NCI-H1048 (cell line): ENCODE results near the gene KIAA0586.
"Not testable (repeated sequence)": the region's sequence is repeated elsewhere in the genome, so short reads cannot be mapped to it uniquely, and the experiment has no call there.

Experiments
- DNase-seq: peaks from one replicate; lab custom pipeline; 2025; lab: John Stamatoyannopoulos, UW

Gene KIAA0586

DNA sequence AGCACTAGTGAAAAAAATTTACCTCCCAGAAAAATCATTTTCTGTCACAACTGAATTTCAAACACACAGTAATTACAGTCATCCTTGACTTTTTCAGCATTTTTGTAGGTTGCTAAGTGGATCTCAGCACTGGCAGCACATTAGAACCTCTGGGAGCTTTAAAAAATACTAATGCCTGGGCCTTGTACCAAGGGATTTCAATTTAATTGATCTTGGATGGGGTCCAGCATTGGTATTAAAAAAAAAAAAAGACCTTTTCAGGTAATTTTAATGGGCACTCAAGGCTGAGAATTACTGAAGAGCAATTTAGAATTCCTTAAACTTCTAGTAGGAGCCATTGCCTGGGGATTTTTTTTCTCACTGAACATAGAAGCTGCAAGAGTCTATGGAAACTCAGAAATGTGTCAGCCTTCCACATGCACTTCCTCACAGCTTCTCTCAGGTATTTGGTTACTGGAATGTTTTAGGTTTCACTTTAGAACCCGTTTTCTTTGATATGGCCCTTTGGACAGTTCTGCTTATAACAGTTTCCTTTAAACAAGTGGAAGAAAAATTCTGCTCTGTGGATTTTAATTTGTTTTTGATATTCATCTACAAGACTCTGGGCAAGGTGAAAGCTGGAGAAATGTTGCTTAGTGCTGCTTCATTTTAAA, 121.7 kb downstream of the KIAA0586 start:
- no peak for DNase-seq

DNA sequence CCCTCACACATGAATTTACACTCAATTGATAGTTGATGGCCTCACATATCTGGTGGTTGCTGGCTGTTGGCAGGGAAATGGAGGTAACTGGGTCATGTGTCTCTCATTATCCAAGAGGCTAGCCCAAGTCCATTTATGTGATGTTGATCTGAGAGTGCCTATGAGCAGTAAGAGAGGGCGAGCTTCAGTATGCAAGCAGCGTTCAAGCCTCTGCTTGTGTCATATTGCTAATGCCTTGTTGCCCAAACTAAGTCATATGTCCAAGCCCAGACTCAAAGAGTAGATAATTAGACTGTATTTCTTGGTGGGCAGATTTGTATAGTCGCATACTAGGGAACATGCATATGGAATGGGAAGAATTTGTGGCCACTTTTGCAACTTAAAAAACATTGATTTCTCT, 126.4 kb downstream of the KIAA0586 start:
- DNase-seq: no peak

DNA sequence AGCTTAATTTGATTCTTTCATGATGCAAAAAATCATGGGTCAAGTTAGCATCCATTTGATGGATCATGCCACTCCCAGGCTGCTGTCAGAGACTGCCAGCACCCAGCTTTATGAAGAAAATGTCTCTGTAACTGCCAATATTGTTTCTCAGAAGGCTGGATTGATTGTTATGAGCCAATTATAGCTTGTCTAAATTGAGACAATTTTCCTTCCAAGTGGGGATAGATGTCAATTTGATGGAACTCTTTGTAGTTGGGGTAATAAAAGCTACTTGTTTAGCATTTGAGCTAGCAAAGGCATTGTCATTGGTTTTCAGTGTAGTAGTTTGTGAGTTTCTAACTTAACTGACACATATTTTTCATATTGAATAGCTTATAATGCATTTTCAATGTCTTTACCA, 128.1 kb downstream of the KIAA0586 start:
- no peak for DNase-seq

DNA sequence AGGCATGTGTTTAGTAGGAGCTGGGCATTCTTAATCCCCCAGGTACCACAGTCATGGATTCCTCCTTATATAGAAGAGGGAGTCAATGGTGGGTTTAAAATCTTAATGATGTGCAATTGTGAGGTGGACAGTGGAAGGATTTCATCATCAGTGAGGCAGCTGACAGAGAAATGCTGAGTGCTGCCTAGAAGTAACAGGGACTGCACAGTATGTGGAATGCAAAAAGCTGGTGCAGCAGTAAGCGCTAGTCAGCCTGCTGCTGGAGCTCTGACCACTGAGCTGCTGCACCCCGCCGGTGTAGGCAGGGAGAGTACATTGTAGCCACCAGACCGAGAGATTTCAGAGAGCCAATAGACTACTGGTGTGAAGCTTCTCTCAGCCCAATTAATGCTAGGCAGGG, 129.7 kb downstream of the KIAA0586 start:
- DNase-seq: no peak

DNA sequence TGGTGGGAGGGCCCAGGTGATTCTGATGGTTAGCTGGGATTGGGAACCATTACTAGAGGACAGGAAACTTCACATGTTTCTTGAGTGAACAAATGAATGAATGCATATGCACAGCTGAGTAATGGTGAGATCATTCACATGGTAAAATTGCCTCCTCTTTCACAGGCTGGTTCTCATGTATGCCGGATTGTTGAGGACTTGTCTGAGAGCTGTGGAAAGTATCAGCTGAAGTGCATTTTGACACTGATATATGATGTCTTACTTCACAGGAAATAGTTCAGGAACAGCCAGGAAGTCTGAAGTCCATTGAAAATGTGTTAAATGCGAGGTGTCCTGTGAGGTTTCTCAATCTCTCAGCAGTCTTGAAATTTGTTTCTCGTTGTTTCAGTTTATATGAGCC, 132.7 kb downstream of the KIAA0586 start:
- no peak for DNase-seq

DNA sequence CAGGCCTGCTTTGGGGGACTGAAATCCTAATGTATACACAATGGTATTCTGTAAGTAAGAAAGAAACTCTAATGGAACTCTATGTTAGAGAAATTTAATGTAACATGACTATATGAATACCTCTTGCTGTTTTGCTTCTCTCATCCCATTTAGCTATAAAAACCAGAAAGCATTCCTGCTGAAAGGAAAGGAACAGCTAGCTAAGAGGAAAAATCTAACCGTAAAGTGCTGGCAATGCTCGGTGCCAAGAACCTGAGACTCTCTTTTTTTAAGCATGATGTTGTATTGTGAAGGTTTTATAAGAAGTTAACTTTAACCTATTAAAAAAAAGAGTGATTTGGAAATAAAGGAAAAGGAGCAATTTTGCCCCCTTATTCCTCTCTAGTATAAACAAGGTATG, 134.6 kb downstream of the KIAA0586 start:
- no peak for DNase-seq

DNA sequence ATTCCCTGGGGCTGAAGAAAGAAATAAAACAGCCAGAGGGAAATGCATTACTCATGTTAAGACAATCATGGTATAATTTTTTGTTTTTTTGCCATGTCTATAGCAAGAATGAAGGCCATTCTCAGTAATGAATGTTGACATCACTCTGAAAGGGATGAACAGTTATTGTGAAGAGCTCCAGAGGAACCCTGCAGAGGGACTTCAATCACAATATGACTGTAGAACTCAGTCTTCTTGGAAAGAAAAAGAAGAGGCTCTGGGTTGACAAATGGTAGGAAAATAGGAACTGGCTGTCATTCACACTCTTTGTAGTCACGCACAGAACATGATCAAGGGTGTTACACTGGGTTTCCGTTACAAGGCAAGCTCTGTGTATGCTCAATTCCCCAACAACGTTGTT, 136.5 kb downstream of the KIAA0586 start:
- no peak for DNase-seq

DNA sequence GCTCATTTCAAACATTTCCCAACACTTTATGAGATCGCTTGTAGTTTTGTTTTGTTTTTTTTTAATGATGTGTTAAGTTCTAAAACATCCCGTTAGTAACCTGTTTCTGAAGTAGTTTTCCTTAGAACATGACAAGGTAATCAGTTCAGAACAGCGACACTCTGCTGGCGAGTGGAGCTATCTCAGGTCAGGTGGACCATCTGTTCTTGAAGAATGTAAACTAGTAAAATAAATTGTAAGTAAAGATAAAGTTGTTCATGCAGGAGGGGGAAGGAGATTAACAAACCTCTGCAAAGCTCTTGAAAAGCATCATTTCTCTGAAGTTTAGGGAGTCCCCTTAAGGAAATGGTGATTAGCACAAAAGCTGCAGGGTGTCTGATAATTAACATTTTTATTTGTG, 138.3 kb downstream of the KIAA0586 start:
- no peak for DNase-seq

DNA sequence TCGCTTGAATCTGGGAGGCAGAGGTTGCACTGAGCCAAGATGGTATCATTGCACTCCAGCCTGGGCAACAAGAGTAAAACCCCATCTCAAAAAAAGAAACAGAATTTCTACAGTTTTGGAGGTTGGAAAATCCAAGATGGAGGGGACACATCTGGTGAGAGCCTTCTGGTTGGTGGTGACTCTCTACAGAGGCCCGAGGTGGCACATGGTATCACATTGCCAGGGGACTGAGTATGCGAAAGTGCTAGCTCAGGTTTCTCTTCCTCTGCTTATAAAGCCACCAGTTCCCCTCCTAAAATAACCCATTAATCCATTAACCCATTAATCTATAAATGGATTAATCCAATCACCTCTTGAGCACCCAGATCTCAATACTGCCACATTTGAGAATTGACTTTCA, 139.5 kb downstream of the KIAA0586 start:
- DNase-seq: no peak

DNA sequence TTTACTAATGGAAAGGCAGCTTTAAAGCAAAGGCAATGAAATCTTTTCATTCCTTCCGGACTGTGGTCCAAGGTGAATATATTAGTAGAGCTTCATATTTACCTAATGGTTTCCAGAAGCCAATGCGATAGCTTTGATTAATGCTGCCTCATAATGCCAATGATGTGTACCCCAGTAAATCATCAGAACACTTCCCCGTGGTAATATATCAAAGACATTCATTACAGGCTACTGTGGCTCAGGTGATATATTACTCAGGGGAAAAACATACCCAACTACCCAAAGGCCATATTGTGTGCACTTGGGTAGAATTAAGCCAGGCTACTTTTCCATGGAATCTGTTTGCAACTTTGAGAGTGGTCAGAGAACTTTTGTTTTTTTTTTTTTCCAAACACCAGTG, 140.8 kb downstream of the KIAA0586 start:
- DNase-seq: no peak

DNA sequence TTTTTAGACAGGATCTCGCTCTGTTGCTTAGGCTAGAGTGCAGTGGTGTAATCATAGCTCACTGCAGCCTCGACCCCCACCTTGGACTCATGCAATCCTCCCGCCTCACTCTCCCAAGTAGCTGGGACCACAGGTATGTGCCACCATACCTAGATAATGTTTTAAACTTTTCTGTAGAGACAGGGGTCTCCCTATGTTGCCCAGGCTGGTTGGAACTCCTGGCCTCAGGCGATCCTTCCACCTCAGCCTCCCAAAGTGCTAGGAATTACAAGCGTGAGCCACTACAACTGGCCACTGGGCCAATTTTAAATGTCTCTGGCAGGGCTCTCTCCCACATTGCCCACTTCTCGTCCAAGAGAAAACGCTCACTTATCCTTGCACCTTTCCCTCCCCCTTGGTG, 143.7 kb downstream of the KIAA0586 start:
- DNase-seq: no peak

DNA sequence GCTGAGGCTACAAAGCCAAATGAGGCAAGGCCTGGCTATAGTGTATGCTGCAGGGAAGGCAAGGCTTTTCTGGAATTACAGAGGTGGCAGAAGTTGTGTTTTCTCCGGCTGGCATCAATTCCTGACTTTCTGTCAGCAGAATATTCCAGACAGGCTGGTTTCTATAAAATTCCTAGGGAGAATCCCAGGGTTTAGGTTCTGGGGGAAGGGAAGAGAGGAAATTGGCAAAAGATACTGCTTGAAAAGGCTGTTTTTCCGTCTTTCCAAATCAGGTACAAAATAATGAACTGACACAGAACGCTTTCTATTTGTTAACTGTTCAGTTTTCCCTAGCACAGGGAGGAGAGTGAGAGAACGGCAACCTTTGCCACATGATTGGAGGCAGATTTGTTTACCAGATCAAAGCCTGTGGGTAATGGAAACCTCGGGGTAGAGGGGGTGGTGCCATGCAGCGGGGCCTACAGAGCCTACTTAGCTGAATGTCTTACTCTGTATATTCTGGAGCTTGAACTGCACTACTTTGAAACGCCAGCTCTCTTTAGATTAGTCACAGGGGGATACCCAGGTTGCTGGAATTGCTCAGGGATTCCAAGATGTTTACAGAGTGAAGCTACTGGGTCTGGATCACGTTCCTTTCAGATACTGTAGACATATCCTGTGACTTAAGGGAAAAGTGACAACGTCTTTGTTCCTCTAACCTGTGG, 144.4 kb downstream of the KIAA0586 start:
- no peak for DNase-seq

DNA sequence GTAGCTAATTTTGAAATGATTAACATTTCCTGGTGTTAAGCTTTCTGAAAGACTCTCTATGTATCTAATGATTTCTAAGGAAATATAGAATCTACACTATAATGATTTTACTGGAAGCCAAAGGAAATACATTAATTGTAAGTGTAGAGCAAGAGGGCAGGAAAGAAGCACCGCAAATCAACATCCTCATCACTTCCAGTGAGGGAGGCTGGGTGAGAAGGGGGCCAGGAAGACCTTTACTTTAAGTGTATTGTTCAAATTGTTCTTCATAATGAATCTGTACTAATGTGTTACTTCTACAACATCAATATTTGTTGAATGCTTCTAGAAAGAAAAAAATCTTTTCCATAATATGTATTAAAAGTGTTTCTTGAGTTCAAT, 144.9 kb downstream of the KIAA0586 start:
- no peak for DNase-seq

DNA sequence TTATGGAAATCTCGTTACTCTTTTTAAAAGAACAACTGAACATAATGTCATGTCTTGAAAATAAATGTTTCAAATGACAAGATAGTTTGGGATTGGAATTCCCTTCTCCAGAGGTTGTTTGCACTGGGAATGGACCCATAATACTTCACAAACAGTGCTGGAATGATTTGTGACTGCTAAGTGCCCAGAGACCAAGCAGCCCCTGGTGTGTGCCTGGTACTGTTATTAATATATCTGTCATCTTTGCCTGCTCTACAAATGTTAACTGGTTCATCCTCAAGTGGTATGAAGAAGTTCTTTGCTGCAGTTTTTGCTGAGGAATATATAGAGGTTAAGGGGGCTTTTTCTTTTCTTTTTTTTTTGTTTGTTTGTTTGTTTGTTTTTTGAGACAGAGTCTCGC, 145.3 kb downstream of the KIAA0586 start:
- no peak for DNase-seq

DNA sequence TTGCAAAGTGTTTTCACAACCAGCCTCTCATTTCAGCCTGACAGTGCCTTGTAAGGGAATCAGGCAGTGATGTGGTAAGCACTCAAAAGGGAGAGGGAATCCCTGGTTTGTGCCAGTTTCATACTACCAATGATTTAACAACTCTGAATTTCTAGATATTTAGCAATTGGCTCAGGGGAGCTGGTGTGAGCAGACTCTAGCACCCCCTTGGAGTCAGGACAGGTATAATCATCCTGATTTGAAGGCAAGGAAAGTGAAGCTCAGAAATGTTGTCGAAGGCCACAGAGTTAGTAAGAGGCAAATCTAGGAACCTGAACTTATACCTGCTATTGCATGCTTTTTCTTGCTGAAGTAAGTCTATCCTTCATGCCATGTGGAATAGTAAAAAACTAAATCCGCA, 147.1 kb downstream of the KIAA0586 start:
- no peak for DNase-seq

DNA sequence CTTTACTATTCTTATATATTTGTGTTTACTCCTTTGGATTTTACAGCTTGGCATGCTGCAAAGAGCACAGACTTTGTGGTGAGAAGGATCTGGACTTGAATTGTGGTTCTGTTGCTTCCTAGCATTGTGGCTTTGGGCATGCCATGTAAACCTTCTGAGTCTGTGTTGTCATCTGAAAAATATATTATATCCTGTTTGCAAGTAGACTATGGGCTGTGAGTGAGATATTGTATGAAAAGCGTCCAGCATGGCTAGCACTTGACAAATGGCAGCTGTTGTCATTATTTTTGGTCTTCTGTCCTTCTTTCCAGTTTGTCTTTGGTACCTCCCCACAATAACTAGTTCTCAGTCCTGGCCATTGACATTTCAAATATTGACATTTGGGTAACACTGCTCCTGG, 148.4 kb downstream of the KIAA0586 start:
- no peak for DNase-seq

DNA sequence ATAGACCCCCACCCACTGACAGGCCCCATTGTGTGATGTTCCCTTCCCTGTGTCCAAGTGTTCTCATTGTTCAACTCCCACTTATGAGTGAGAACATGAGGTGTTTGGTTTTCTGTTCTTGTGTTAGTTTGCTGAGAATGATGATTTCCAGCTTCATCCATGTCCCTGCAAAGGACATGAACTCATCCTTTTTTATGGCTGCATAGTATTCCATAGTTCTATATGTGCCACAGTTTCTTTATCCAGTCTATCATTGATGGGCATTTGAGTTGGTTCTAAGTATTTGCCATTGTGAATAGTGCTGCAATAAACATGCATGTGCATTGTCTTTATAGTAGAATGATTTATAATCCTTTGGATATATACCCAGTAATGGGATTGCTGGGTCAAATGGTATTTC, 152.5 kb downstream of the KIAA0586 start:
- not testable (repeated sequence) for DNase-seq

DNA sequence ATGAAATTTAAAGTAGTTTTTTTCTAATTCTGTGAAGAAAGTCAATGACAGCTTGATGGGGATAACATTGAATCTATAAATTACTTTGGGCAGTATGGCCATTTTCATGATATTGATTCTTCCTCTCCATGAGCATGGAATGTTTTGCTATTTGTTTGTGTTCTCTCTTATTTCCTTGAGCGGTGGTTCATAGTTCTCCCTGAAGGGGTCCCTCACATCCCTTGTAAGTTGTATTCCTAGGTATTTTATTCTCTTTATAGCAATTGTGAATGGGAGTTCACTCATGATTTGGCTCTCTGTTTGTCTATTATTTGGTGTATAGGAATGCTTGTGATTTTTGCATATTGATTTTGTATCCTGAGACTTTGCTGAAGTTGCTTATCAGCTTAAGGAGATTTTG, 153.9 kb downstream of the KIAA0586 start:
- DNase-seq: not testable (repeated sequence)

DNA sequence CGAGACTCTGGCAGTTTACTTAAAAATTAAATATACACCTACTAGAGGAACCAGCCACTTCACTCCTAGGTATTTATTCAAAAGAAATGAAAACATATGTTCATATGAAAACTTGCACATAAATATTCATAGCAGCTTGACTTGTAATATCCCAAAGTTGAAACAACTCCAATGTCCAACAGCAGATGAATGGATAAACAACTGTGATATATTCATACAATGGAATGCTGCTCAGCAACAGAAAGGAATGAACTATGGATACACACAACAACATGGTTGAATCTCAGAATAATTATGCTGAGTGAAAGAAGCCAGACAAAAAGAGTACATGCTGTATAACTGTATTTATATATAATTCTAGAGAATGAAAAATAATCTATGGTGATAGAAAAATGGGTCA, 156.9 kb downstream of the KIAA0586 start:
- no peak for DNase-seq

DNA sequence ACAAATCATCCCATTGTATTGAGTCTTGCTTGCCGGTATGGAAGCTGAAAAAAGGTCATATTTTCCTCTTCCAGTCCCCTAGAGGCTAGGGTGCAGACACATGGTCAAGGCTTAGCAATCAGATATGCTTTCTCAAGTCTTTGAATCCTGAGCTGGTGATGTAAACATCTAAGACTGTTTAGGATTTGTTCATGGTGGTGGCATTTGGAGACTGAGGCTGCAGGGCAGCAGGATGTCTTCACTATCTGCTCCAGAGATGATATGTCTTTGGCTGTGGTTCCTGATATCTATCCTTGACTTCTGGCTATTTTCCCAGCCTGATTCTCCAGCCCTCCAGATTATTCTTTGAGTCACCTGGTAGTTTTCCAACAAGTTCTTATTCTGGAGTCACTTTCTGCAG, 159.8 kb downstream of the KIAA0586 start:
- no peak for DNase-seq

DNA sequence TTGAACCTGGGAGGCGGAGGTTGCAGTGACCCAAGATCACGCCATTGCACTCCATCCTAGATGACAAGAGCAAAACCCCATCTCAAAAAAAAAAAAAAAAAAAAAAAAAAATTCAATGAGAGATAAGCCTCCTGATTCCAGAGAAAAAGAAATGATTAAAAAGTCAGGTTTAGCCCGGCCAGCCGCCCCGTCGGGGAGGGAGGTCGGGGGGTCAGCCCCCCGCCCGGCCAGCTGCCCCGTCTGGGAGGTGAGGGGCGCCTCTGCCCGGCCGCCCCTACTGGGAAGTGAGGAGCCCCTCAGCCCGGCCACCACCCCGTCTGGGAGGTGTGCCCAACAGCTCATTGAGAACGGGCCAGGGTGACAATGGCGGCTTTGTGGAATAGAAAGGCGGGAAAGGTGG, 160.8 kb downstream of the KIAA0586 start:
- DNase-seq: not testable (repeated sequence)

DNA sequence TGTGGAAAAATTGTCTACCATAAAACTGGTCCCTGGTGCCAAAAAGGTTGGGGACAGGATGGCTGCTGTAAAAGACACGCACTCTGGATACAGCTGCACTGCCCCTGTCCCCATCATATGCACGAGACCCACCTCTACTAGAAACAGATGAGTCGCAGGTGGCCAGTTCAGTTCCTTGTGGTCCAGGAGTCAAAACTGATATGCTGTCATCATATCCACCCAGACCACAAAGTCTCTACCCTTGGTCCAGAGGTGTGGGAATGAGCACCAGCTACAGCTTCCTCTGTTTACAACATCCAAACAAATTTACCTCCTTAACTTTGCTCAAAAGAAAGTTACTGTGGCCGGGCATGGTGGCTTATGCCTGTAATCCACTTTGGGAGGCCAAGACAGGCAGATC, 166.5 kb downstream of the KIAA0586 start:
- DNase-seq: no peak

DNA sequence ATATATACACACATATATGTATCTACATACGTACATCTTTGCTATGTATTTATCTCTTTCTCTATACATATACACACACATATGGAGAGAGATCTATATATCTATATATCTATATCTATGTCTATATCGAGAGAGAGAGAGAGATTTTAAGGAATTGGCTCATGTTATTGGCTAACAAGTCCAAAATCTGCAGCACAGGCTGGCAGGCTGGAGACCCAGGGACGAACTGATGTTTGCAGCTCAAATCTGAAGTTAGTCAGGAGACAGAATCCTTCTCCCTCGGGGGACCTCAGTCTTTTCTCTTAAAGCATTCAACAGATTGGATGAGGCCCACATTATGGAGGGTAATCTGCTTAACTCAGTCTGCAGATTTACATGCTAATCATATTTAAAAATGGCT, 169.5 kb downstream of the KIAA0586 start:
- no peak for DNase-seq
